Right ventricle myocardium superior (tissue), 1 donor: Measurements from ENCODE around the gene SMG1. TPM values are rescaled to one million over a fixed set of nuclear protein-coding genes. Genes with fewer than 3 reads are reported as not detected.
"Not testable (repeated sequence)": the region's sequence is repeated elsewhere in the genome, so short reads cannot be mapped to it uniquely, and the experiment has no call there.

Experiments used
- ATAC-seq: fragments of 200-7000 bp; cut with Tn5 transposase; one replicate; pipeline ENCODE4 v1.9.1; 2020; ENCODE audit warnings: mild to moderate bottlenecking; ENCODE audit not compliant: poor library complexity
- DNase-seq: peaks from one replicate; pipeline ENCODE4 v3.0.0-alpha.2; 2020
- intact Hi-C: fragments of 100-400 bp; cut with DNase I; formaldehyde crosslinking; loops from one replicate; pipeline ENCODE4 v1.11.2; 2022
- total RNA-seq: library from RNA; stranded (reverse); fragmentation: NEBNext Ultra II Directional; extraction: Animal tissue kit (Norgen Biotek cat#: 25700); gene quantifications from one replicate; pipeline ENCODE4 v1.2.1, GENCODE V29; 2021
- donor health status: DM: no; HTN: yes; CAD: no; lungs with severe emphysema.

SMG1 gene
- total RNA-seq, 1 donor from 2014 or later: 39.3 TPM

GRCh38 chr16:18938986-18939385 is 12.8 kb upstream of the SMG1 start:
- DNase-seq (no peak), ATAC-seq (no peak)
- intact Hi-C loops: no loop called here

- intact Hi-C loops: no loop called here
- ATAC-seq: no peak
- DNase-seq: no peak
These were observed 11.2 kb upstream of the SMG1 start for GRCh38 chr16:18937390-18937789.

- no peak for DNase-seq
- intact Hi-C loops: no loop called here
- ATAC-seq: no peak
These were observed 10.6 kb upstream of the SMG1 start for GRCh38 chr16:18936727-18937340.

- ATAC-seq (no peak), DNase-seq (no peak)
- intact Hi-C loops: no loop called here
These were observed 7.3 kb upstream of the SMG1 start for GRCh38 chr16:18933501-18933900.

- DNase-seq (no peak), ATAC-seq (peak; percentile 80)
- intact Hi-C loops: no loop called here
These were observed 6.2 kb upstream of the SMG1 start for GRCh38 chr16:18932243-18932987.

- intact Hi-C loops: no loop called here
- DNase-seq: peak; percentile 66
- ATAC-seq: peak; percentile 88
These were observed 5.5 kb upstream of the SMG1 start for GRCh38 chr16:18931756-18932155.

- ATAC-seq, DNase-seq, intact Hi-C loops: not testable (repeated sequence)
These were observed 3.9 kb upstream of the SMG1 start for GRCh38 chr16:18930095-18930494.

- intact Hi-C loops: not testable (repeated sequence)
These were observed 1.9 kb upstream of the SMG1 start for GRCh38 chr16:18928073-18928472.

GRCh38 chr16:18925215-18925985 is 808 bp downstream of the SMG1 start:
- peak; percentile 72 for ATAC-seq
- peak; percentile 66 for DNase-seq
- intact Hi-C loops: not testable (repeated sequence)

More at GRCh38 chr16:18928073-18928472, 1.9 kb upstream of the SMG1 start:
- ATAC-seq, DNase-seq: not testable (repeated sequence)

- ATAC-seq, intact Hi-C loops, DNase-seq: not testable (repeated sequence)
These were observed 2.3 kb downstream of the SMG1 start for GRCh38 chr16:18923935-18924334.

GRCh38 chr16:18923124-18923523 is 3.1 kb downstream of the SMG1 start:
- ATAC-seq, DNase-seq, intact Hi-C loops: not testable (repeated sequence)

- intact Hi-C loops, ATAC-seq, DNase-seq: not testable (repeated sequence)
These were observed 16.6 kb downstream of the SMG1 start for GRCh38 chr16:18909585-18909984.

- intact Hi-C loops, ATAC-seq: not testable (repeated sequence)
These were observed 17.5 kb downstream of the SMG1 start for GRCh38 chr16:18908716-18909115.

GRCh38 chr16:18902778-18903177 is 23.4 kb downstream of the SMG1 start:
- DNase-seq, intact Hi-C loops, ATAC-seq: not testable (repeated sequence)

More at GRCh38 chr16:18908716-18909115, 17.5 kb downstream of the SMG1 start:
- DNase-seq: not testable (repeated sequence)

GRCh38 chr16:18902044-18902443 is 24.2 kb downstream of the SMG1 start:
- ATAC-seq, DNase-seq, intact Hi-C loops: not testable (repeated sequence)

- intact Hi-C loops, ATAC-seq, DNase-seq: not testable (repeated sequence)
These were observed 25.0 kb downstream of the SMG1 start for GRCh38 chr16:18901194-18901593.

- ATAC-seq: not testable (repeated sequence)
- intact Hi-C loops: loop anchor here (10.0 kb wide), 1 partner anchor 50 kb away; no protein-coding TSS in a partner anchor
These were observed 41.8 kb downstream of the SMG1 start for GRCh38 chr16:18884456-18884855.

GRCh38 chr16:18877734-18878133 is 48.5 kb downstream of the SMG1 start:
- intact Hi-C loops, DNase-seq, ATAC-seq: not testable (repeated sequence)

More at GRCh38 chr16:18884456-18884855, 41.8 kb downstream of the SMG1 start:
- not testable (repeated sequence) for DNase-seq

- intact Hi-C loops, DNase-seq, ATAC-seq: not testable (repeated sequence)
These were observed 48.9 kb downstream of the SMG1 start for GRCh38 chr16:18877259-18877658.
